Ishikawa (cell line): ENCODE results near the gene SPACDR.

Source experiments
- CREB1 ChIP-seq: IDR thresholded peaks from 2 replicates; pipeline ENCODE4 v1.6.1; 2012; ENCODE audit warnings: low read depth
- EP300 ChIP-seq: IDR thresholded peaks from 2 replicates; pipeline ENCODE4 v1.6.1; 2012; ENCODE audit warnings: borderline replicate concordance
- FOXM1 ChIP-seq: IDR thresholded peaks from 2 replicates; pipeline ENCODE4 v1.6.1; 2012; ENCODE audit warnings: low read depth, borderline replicate concordance
- MAX ChIP-seq: IDR thresholded peaks from 2 replicates; pipeline ENCODE4 v1.6.1; 2012
- NFIC ChIP-seq: IDR thresholded peaks from 2 replicates; pipeline ENCODE4 v1.6.1; 2012
- RAD21 ChIP-seq: IDR thresholded peaks from 2 replicates; pipeline ENCODE4 v1.6.1; 2012; ENCODE audit warnings: low read depth
- REST ChIP-seq: IDR thresholded peaks from 2 replicates; pipeline ENCODE4 v1.6.1; 2012; ENCODE audit warnings: low read depth, mild to moderate bottlenecking
- TAF1 ChIP-seq: IDR thresholded peaks from 2 replicates; pipeline ENCODE4 v1.6.1; 2012; ENCODE audit warnings: low read depth, mild to moderate bottlenecking
- TCF12 ChIP-seq: IDR thresholded peaks from 2 replicates; pipeline ENCODE4 v1.6.1; 2012; ENCODE audit warnings: low read depth
- USF1 ChIP-seq: IDR thresholded peaks from 2 replicates; pipeline ENCODE4 v1.6.1; 2012
- YY1 ChIP-seq: IDR thresholded peaks from 2 replicates; pipeline ENCODE4 v1.6.1; 2012; ENCODE audit warnings: low read depth

GRCh38 chr7:100506356-100506923 is 42.4 kb upstream of the SPACDR start:
- TF ChIP-seq RAD21 (no peak), REST (no peak), TAF1 (no peak), YY1 (no peak), MAX (no peak), USF1 (no peak), EP300 (no peak), NFIC (no peak), CREB1 (no peak), TCF12 (no peak), FOXM1 (no peak)
